ENCODE measurements around the gene VAPA. TPM values are rescaled to one million over a fixed set of nuclear protein-coding genes. Genes with fewer than 3 reads are reported as not detected.

VAPA gene
- polyA plus RNA-seq, 3 donors: 106 to 393 (median 334) TPM

DNA sequence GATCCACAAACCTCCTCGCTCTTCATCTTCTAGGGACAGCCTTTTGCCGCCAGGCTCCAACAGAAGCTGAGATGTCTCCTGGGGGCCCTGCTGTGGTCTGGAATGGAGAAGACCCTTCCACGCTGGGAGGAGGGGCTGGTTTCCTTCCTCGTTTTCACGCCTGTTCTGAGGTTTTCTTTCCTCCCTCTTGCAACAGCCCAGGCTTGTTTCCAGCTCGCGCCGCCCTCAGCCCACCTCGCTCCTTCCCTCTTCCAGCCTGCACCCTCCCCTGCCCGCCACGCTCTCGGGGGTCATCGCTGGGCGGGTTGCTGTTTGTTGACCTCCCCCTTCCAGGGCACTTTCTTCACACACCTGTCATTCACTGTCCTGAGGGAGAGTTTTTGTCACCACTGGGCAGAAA lies 55.4 kb downstream of the VAPA start:
- peak overlapping the region in 6 of 7 donors; percentile 36 to 79 (median 70) for H3K27ac Mint-ChIP-seq
- intact Hi-C loops (cut with micrococcal nuclease): loop anchor here in 1 of 2 donors (10.0 kb wide), 1 partner anchor 1076 kb away; no protein-coding TSS in a partner anchor
- WGBS (ENCODE audit: insufficient coverage): 0% methylated on average over 8 of the region's 14 CpGs
- Histone ChIP-seq H2AFZ (ENCODE audit: insufficient read depth, low read depth, low read length, poor library complexity, severe bottlenecking) (peak overlapping the region; percentile 82), H3K9ac (ENCODE audit: insufficient read depth, low read length, poor library complexity, severe bottlenecking) (peak overlapping the region; percentile 53), H3K4me3 (replicated peaks in 1 of 3; ENCODE audit: low read depth in 2 of 3, low read length in 3 of 3) (peak overlapping the region; percentile 31 to 77 (median 43)), H4K20me1 (ENCODE audit: insufficient read depth, low read length) (no peaks in the 10 kb centered on the region), H3K4me2 (replicated peaks; ENCODE audit: extremely low read depth, low read length, poor library complexity, severe bottlenecking) (peak overlapping the region; percentile 87), H3K36me3 (replicated peaks in 1 of 2; ENCODE audit: control insufficient read depth in 1 of 2, insufficient read depth in 2 of 2, low read length in 2 of 2) (no peaks in the 10 kb centered on the region), H3K4me1 (ENCODE audit: control insufficient read depth in 1 of 2, insufficient read depth in 2 of 2, low read length in 2 of 2) (peaks cover 32 to 46% of the 10 kb centered on the region in 2 donors), H3K9me3 (replicated peaks in 1 of 2; ENCODE audit: control insufficient read depth in 1 of 2, insufficient read depth in 1 of 2, low read length in 2 of 2) (no peaks in the 10 kb centered on the region), H3K27me3 (ENCODE audit: control insufficient read depth in 2 of 2, insufficient read depth in 2 of 2, low read length in 2 of 2) (no peaks in the 10 kb centered on the region), H3K27ac (ENCODE audit: low read depth in 1 of 2, low read length in 2 of 2) (peak overlapping the region in 1 of 2 donors; percentile 44), H3K79me2 (ENCODE audit: insufficient read depth, low read length) (no peaks in the 10 kb centered on the region)
- peak in 1 of 3 donors; percentile 26 for DNase-seq
- peaks cover 1 to 3% (median 2%) of the 10 kb centered on the region in 7 donors for H3K9me3 Mint-ChIP-seq
- peak overlapping the region; percentile 92 to 95 for H3K4me3 Mint-ChIP-seq
- H3K36me3 Mint-ChIP-seq: peaks cover 2 to 9% of the 10 kb centered on the region in 2 donors
- no peak for TF ChIP-seq CTCF (IDR thresholded peaks at IDR 0.05)
- peaks cover 54% of the 10 kb centered on the region for H3K4me1 Mint-ChIP-seq
- peaks cover 12 to 16% (median 12%) of the 10 kb centered on the region in 3 donors for H3K27me3 Mint-ChIP-seq (ENCODE audit: low read depth in 3 of 3)

DNA sequence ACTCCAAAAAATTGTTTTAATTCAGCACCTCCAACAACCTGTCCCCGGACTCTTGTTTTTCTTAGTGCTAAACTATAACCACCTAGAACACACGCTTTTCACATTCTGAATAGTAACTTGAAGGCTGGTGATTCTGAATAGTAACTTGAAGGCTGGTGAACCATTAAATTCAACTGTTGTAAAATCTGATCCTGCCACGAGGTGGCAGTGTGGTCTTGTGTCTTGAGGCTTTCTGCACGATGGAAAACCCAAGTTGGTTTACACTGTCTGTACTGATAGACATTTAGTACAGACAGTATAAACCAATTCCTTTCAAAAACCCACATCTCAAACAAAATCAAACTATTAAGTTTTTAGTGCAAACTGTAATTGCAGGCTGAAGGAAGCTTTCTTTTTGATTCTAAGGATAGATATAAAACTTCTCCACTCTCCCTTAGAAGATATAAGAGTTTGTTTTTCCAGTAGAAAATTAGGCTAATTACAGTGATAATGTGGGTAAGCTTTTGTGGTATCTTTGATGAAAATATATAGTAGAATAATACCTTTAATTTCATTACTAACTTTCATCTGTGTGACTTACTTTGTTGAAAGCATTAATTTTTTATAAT lies 57.6 kb downstream of the VAPA start:
- WGBS (ENCODE audit: insufficient coverage): no CpG with 5 or more reads among the region's 4 CpGs
- Histone ChIP-seq H3K27ac (ENCODE audit: low read depth in 1 of 2, low read length in 2 of 2) (no peak overlapping the region), H2AFZ (ENCODE audit: insufficient read depth, low read depth, low read length, poor library complexity, severe bottlenecking) (no peak overlapping the region), H3K4me1 (ENCODE audit: control insufficient read depth in 1 of 2, insufficient read depth in 2 of 2, low read length in 2 of 2) (peaks cover 26 to 38% of the 10 kb centered on the region in 2 donors), H3K36me3 (replicated peaks in 1 of 2; ENCODE audit: control insufficient read depth in 1 of 2, insufficient read depth in 2 of 2, low read length in 2 of 2) (no peaks in the 10 kb centered on the region), H3K4me3 (replicated peaks in 1 of 3; ENCODE audit: low read depth in 2 of 3, low read length in 3 of 3) (no peak overlapping the region), H4K20me1 (ENCODE audit: insufficient read depth, low read length) (no peaks in the 10 kb centered on the region), H3K9me3 (replicated peaks in 1 of 2; ENCODE audit: control insufficient read depth in 1 of 2, insufficient read depth in 1 of 2, low read length in 2 of 2) (peaks cover 5 to 17% of the 10 kb centered on the region in 2 donors), H3K27me3 (ENCODE audit: control insufficient read depth in 2 of 2, insufficient read depth in 2 of 2, low read length in 2 of 2) (no peaks in the 10 kb centered on the region), H3K4me2 (replicated peaks; ENCODE audit: extremely low read depth, low read length, poor library complexity, severe bottlenecking) (no peak overlapping the region), H3K9ac (ENCODE audit: insufficient read depth, low read length, poor library complexity, severe bottlenecking) (no peak overlapping the region), H3K79me2 (ENCODE audit: insufficient read depth, low read length) (no peaks in the 10 kb centered on the region)
- Mint-ChIP-seq H3K9me3 (peaks cover 11 to 23% (median 18%) of the 10 kb centered on the region in 7 donors), H3K4me3 (no peak overlapping the region), H3K36me3 (peaks cover 9 to 12% of the 10 kb centered on the region in 2 donors), H3K27me3 (ENCODE audit: low read depth in 3 of 3) (peaks cover 10 to 16% (median 11%) of the 10 kb centered on the region in 3 donors), H3K27ac (no peak overlapping the region), H3K4me1 (peaks cover 45% of the 10 kb centered on the region)
- TF ChIP-seq CTCF (IDR thresholded peaks at IDR 0.05): peak; percentile 87
- peak; percentile 74 to 85 (median 75) for DNase-seq
- intact Hi-C loops (cut with micrococcal nuclease): loop anchor here (2.0 to 5.0 kb wide), 2 partner anchors 546 to 549 kb away; no protein-coding TSS in a partner anchor

Measured in CD14-positive monocyte (primary cell).